Endothelial cell of umbilical vein (primary cell): ENCODE measurements around the gene C16orf89. TPM values are rescaled to one million over a fixed set of nuclear protein-coding genes. Genes with fewer than 3 reads are reported as not detected.

Experiments
- BruUV-seq: library from RNA; stranded (reverse); fragments of 400-500 nt; replicated peaks from 2 replicates; lab custom pipeline; 2021; lab: Mats Ljungman, UMichigan
- CTCF ChIA-PET: fragments of 300-600, 350-600 bp; sonication (Branson Sonifier 250); formaldehyde crosslinking; loops from one replicate; lab custom pipeline; 2021; ENCODE audit warnings: antibody characterized with exemption, inconsistent platforms; lab: Charles Lee
- POLR2A ChIA-PET: fragments of 300-600, 350-600 bp; sonication (Branson Sonifier 250); formaldehyde crosslinking; loops from one replicate; lab custom pipeline; 2021; ENCODE audit warnings: antibody characterized with exemption, inconsistent platforms; lab: Charles Lee
- DNase-seq: peaks from one replicate; pipeline ENCODE4 v3.0.0-alpha.2; 2011; ENCODE audit warnings: low read depth, low spot score
- FAIRE-seq: peaks from 2 replicates; lab custom pipeline; 2011; peaks lifted over from hg19 to GRCh38; lab: Jason Lieb, UNC
- H2AFZ ChIP-seq: 2 replicates; pipeline ENCODE4 v1.6.0; 2012; ENCODE audit warnings: low read depth, low read length, control low read depth, inconsistent platforms
- H3K27ac ChIP-seq: 2 replicates; pipeline ENCODE4 v1.5.1; 2011; ENCODE audit warnings: low read depth, mild to moderate bottlenecking, control low read depth, low read length, moderate library complexity; ENCODE audit not compliant: insufficient read depth
- H3K27me3 ChIP-seq, 2 experiments: 2 replicates each; pipeline versions ENCODE4 v1.6.0 to v1.6.1; 2011; ENCODE audit warnings: low read length in 2 of 2, mixed read lengths in 1 of 2; ENCODE audit not compliant: control insufficient read depth in 2 of 2, insufficient read depth in 2 of 2
- H3K36me3 ChIP-seq, 2 experiments: 2 replicates in 1 of 2; 3 replicates in 1 of 2; pipeline ENCODE4 v1.5.1; 2011; ENCODE audit warnings: low read length in 2 of 2, mild to moderate bottlenecking in 1 of 2, moderate library complexity in 1 of 2; ENCODE audit not compliant: control insufficient read depth in 2 of 2, insufficient read depth in 2 of 2; ENCODE audit errors: extremely low read depth in 1 of 2
- H3K4me1 ChIP-seq: 3 replicates; pipeline ENCODE4 v1.5.1; 2011; ENCODE audit warnings: mild to moderate bottlenecking, low read length; ENCODE audit not compliant: control insufficient read depth, insufficient read depth; ENCODE audit errors: extremely low read depth
- H3K4me2 ChIP-seq: 2 replicates; pipeline ENCODE4 v1.6.1; 2011; ENCODE audit warnings: low read length, control low read depth, mixed read lengths; ENCODE audit not compliant: insufficient read depth
- H3K4me3 ChIP-seq, 3 experiments: fragments of 200-600 bp in 1 of 3; sonication (generic), shearing (Covaris generic) in 1 of 3; replicated peaks in 1 of 3; 2 replicates each; pipeline ENCODE4 v1.5.1; 2011 to 2016; ENCODE audit warnings: control low read depth in 3 of 3, low read length in 3 of 3, mild to moderate bottlenecking in 2 of 3, inconsistent platforms in 1 of 3, low read depth in 1 of 3, moderate library complexity in 1 of 3; ENCODE audit not compliant: insufficient read depth in 1 of 3
- H3K79me2 ChIP-seq: 2 replicates; pipeline ENCODE4 v1.6.0; 2012; ENCODE audit warnings: low read length, inconsistent platforms; ENCODE audit not compliant: control insufficient read depth, insufficient read depth
- H3K9ac ChIP-seq: replicated peaks from 2 replicates; pipeline ENCODE3; 2011; ENCODE audit warnings: low read length, control low read depth; ENCODE audit not compliant: insufficient read depth; ENCODE audit errors: extremely low read depth
- H3K9me1 ChIP-seq: replicated peaks from 3 replicates; pipeline ENCODE4 v1.6.0; 2011; ENCODE audit warnings: mild to moderate bottlenecking, low read length; ENCODE audit not compliant: control insufficient read depth, insufficient read depth; ENCODE audit errors: extremely low read depth
- H3K9me3 ChIP-seq: replicated peaks from 2 replicates; pipeline ENCODE4 v1.5.1; 2012; ENCODE audit warnings: low read length, inconsistent platforms; ENCODE audit not compliant: control insufficient read depth, insufficient read depth
- H4K20me1 ChIP-seq: replicated peaks from 2 replicates; pipeline ENCODE3; 2011; ENCODE audit warnings: mild to moderate bottlenecking, low read length; ENCODE audit not compliant: control insufficient read depth, insufficient read depth; ENCODE audit errors: extremely low read depth
- CTCF ChIP-seq, 2 donors: IDR thresholded peaks; 1 replicate in 1 of 2; 2 replicates in 1 of 2; pipeline ENCODE4 v1.5.1; 2011; ENCODE audit warnings: low read length in 2 of 2, mild to moderate bottlenecking in 2 of 2, moderate library complexity in 2 of 2, control low read depth in 1 of 2, inconsistent platforms in 1 of 2, low read depth in 1 of 2; ENCODE audit not compliant: insufficient read depth in 1 of 2; ENCODE audit errors: extremely low read depth in 1 of 2
- EZH2 ChIP-seq: IDR thresholded peaks from 2 replicates; pipeline ENCODE4 v1.6.1; 2012; ENCODE audit warnings: borderline replicate concordance, low read depth, mild to moderate bottlenecking, moderate library complexity, low read length, inconsistent platforms; ENCODE audit not compliant: severe bottlenecking
- FOS ChIP-seq: IDR thresholded peaks from 2 replicates; pipeline ENCODE4 v1.6.1; 2011; ENCODE audit warnings: mild to moderate bottlenecking, low read length, moderate library complexity, borderline replicate concordance; ENCODE audit not compliant: insufficient read depth
- GATA2 ChIP-seq: IDR thresholded peaks from 2 replicates; pipeline ENCODE4 v1.7.0; 2011; ENCODE audit warnings: low read depth, mild to moderate bottlenecking, moderate library complexity, mixed read lengths, low read length; ENCODE audit not compliant: insufficient read length, insufficient read depth
- JUN ChIP-seq: IDR thresholded peaks from 2 replicates; pipeline ENCODE4 v1.6.1; 2011; ENCODE audit warnings: borderline replicate concordance, low read depth; ENCODE audit not compliant: insufficient read length, insufficient read depth
- MAX ChIP-seq: IDR thresholded peaks from 2 replicates; pipeline ENCODE4 v1.6.1; 2011; ENCODE audit not compliant: insufficient read depth, insufficient read length
- MYC ChIP-seq: IDR thresholded peaks from one replicate; pipeline ENCODE4 v1.6.1; 2011; ENCODE audit warnings: mild to moderate bottlenecking, low read depth, low read length
- POLR2A ChIP-seq: IDR thresholded peaks from 2 replicates; pipeline ENCODE4 v1.6.1; 2012; ENCODE audit warnings: low read depth, mild to moderate bottlenecking, control low read depth, low read length
- POLR2AphosphoS5 ChIP-seq: IDR thresholded peaks from 2 replicates; pipeline ENCODE4 v1.6.1; 2012; ENCODE audit warnings: low read depth, mild to moderate bottlenecking, control low read depth, low read length, moderate library complexity; ENCODE audit not compliant: insufficient read depth
- dilution Hi-C: fragments of 300-500 bp; cut with MboI; formaldehyde crosslinking; loops from one replicate; pipeline ENCODE4 v1.15.0; 2019; ENCODE audit warnings: low sequenced_read_pairs; ENCODE audit not compliant: extremely low pct_ligation_motif_present
- intact Hi-C: fragments of 100-400 bp; cut with micrococcal nuclease; formaldehyde crosslinking; loops from one replicate; pipeline ENCODE4 v1.10.0; 2022
- polyA plus RNA-seq, 4 experiments: library from polyadenylated mRNA; depleted of rRNA in 3 of 4; stranded (reverse) in 3 of 4; unstranded in 1 of 4; fragments of >200 nt; gene quantifications; 2 replicates each; pipeline versions ENCODE4 v1.2.1 to v1.2.3, GENCODE V29; 2011 to 2012; ENCODE audit warnings: missing spikeins in 1 of 4
- total RNA-seq: library from RNA; stranded (reverse); gene quantifications from 2 replicates; pipeline ENCODE4 v1.2.3, GENCODE V29; 2021

C16orf89 gene
- total and polyA plus RNA-seq, 2 donors (not counting 3 experiments of a cell fraction or from before 2014, with no cell fraction given) = not detected

GRCh38 chr16:5011637-5012036, 54.1 kb downstream of the C16orf89 start:
- no peaks in the 10 kb centered on the region for H3K27me3 ChIP-seq
- no peaks in the 10 kb centered on the region for H3K9me3 ChIP-seq
- H3K4me3 ChIP-seq = no peak overlapping the region
- no peak overlapping the region for H2AFZ ChIP-seq
- no TSS peak for BruUV-seq
- FAIRE-seq (no peak), DNase-seq (no peak)
- TF ChIP-seq MAX (no peak), FOS (no peak), GATA2 (no peak), POLR2AphosphoS5 (no peak), CTCF (IDR thresholded peaks at IDR 0.05; ENCODE audit: extremely low read depth in 1 of 2, insufficient read depth in 1 of 2, low read depth in 1 of 2, low read length in 2 of 2) (no peak), POLR2A (no peak), EZH2 (no peak), JUN (no peak), MYC (no peak)
- no peaks in the 10 kb centered on the region for H3K79me2 ChIP-seq
- no peaks in the 10 kb centered on the region for H3K4me1 ChIP-seq
- dilution Hi-C loops = no loop called here
- H3K9ac ChIP-seq = no peak overlapping the region
- POLR2A ChIA-PET = no interaction called here
- no peaks in the 10 kb centered on the region for H3K9me1 ChIP-seq
- H3K36me3 ChIP-seq = no peaks in the 10 kb centered on the region
- intact Hi-C loops = no loop called here
- H4K20me1 ChIP-seq = no peaks in the 10 kb centered on the region
- H3K4me2 ChIP-seq = no peak overlapping the region
- CTCF ChIA-PET = no interaction called here
- H3K27ac ChIP-seq = no peak overlapping the region
